GM23338 (cell line): ENCODE data around the gene BRI3. TPM values are rescaled to one million over a fixed set of nuclear protein-coding genes. Genes with fewer than 3 reads are reported as not detected.
A peak's percentile ranks its signal among the peaks of the same experiment; 100 is the strongest.

Experiments
- ATAC-seq: fragments of 200-7000 bp; cut with Tn5 transposase; 3 replicates; pipeline ENCODE4 v1.9.1; 2020
- DNase-seq: peaks from one replicate; pipeline ENCODE4 v3.0.0-alpha.2; 2015; ENCODE audit warnings: low spot score
- H2AFZ ChIP-seq: fragments of 200-600 bp; sonication (generic); 2 replicates; pipeline ENCODE4 v1.8.0; 2016; ENCODE audit warnings: antibody characterized with exemption, mild to moderate bottlenecking, moderate library complexity
- H3F3A ChIP-seq: fragments of 200-600 bp; sonication (generic); replicated peaks from 2 replicates; pipeline ENCODE4 v1.8.0; 2017; ENCODE audit warnings: antibody characterized with exemption, mixed run types, low read depth
- H3K27ac ChIP-seq: fragments of 200-600 bp; sonication (generic); 2 replicates; pipeline ENCODE4 v1.6.1; 2016; ENCODE audit warnings: low read depth
- H3K27me3 ChIP-seq: fragments of 200-600 bp; sonication (generic); 2 replicates; pipeline ENCODE4 v1.8.0; 2016; ENCODE audit warnings: mild to moderate bottlenecking, mixed run types, moderate library complexity; ENCODE audit not compliant: insufficient read depth
- H3K36me3 ChIP-seq: fragments of 200-600 bp; sonication (generic); 2 replicates; pipeline ENCODE4 v1.8.0; 2016; ENCODE audit warnings: mild to moderate bottlenecking; ENCODE audit not compliant: insufficient read depth
- H3K4me1 ChIP-seq: fragments of 200-600 bp; sonication (generic); 2 replicates; pipeline ENCODE4 v1.8.0; 2016; ENCODE audit warnings: mild to moderate bottlenecking, moderate library complexity; ENCODE audit not compliant: insufficient read depth
- H3K4me2 ChIP-seq: fragments of 200-600 bp; sonication (generic); 2 replicates; pipeline ENCODE4 v1.7.1; 2017; ENCODE audit warnings: mixed run types
- H3K4me3 ChIP-seq: fragments of 200-600 bp; sonication (generic); 2 replicates; pipeline ENCODE4 v1.6.1; 2016; ENCODE audit warnings: mixed run types
- H3K79me2 ChIP-seq: fragments of 200-600 bp; sonication (generic); replicated peaks from 2 replicates; pipeline ENCODE4 v1.8.0; 2017; ENCODE audit warnings: mild to moderate bottlenecking; ENCODE audit not compliant: insufficient read depth
- H3K9me2 ChIP-seq: fragments of 200-600 bp; sonication (generic); 2 replicates; pipeline ENCODE4 v1.8.0; 2017; ENCODE audit not compliant: insufficient read depth
- H4K20me1 ChIP-seq: fragments of 200-600 bp; sonication (generic); replicated peaks from 2 replicates; pipeline ENCODE4 v1.8.0; 2017; ENCODE audit warnings: mild to moderate bottlenecking; ENCODE audit not compliant: insufficient read depth
- H3K27ac Mint-ChIP-seq: 2 replicates; pipeline ENCODE4 v1.8.0; 2020; ENCODE audit warnings: inconsistent platforms, mild to moderate bottlenecking, moderate library complexity, mixed read lengths
- H3K27me3 Mint-ChIP-seq: 3 replicates; pipeline ENCODE4 v1.8.0; 2022; ENCODE audit warnings: low read depth, mild to moderate bottlenecking, moderate library complexity, mixed read lengths, inconsistent platforms; ENCODE audit not compliant: insufficient read depth, poor library complexity
- H3K36me3 Mint-ChIP-seq: 3 replicates; pipeline ENCODE4 v1.8.0; 2021; ENCODE audit warnings: low read depth, mild to moderate bottlenecking, inconsistent platforms, moderate library complexity, mixed read lengths
- H3K4me1 Mint-ChIP-seq: 3 replicates; pipeline ENCODE4 v1.8.0; 2020; ENCODE audit warnings: mild to moderate bottlenecking, inconsistent platforms, mixed read lengths
- H3K4me3 Mint-ChIP-seq: 3 replicates; pipeline ENCODE4 v1.8.0; 2021; ENCODE audit warnings: moderate library complexity, mild to moderate bottlenecking, inconsistent platforms, mixed read lengths
- H3K9me3 Mint-ChIP-seq: 3 replicates; pipeline ENCODE4 v1.8.0; 2020; ENCODE audit warnings: moderate library complexity, mild to moderate bottlenecking, inconsistent platforms, mixed read lengths
- CREB1 ChIP-seq: fragments of 250-450 bp; sonication (Bioruptor Pico); IDR thresholded peaks from 2 replicates; pipeline ENCODE4 v1.5.0; 2020; ENCODE audit warnings: low read depth, mild to moderate bottlenecking, moderate library complexity
- ETS1 ChIP-seq: IDR thresholded peaks from 2 replicates; pipeline ENCODE4 v1.6.1; 2016; ENCODE audit warnings: antibody characterized with exemption
- EZH2 ChIP-seq: fragments of 200-600 bp; sonication (generic); IDR thresholded peaks from one replicate; pipeline ENCODE4 v1.8.0; 2017; ENCODE audit warnings: antibody characterized with exemption, mild to moderate bottlenecking, low read depth; ENCODE audit not compliant: unreplicated experiment
- EZH2phosphoT487 ChIP-seq: fragments of 200-600 bp; sonication (generic); IDR thresholded peaks from one replicate; pipeline ENCODE4 v1.8.1; 2018; ENCODE audit warnings: antibody characterized with exemption; ENCODE audit not compliant: unreplicated experiment
- JUNB ChIP-seq: IDR thresholded peaks from one replicate; pipeline ENCODE4 v1.6.1; 2016; ENCODE audit warnings: antibody characterized with exemption; ENCODE audit not compliant: unreplicated experiment
- NANOG ChIP-seq: IDR thresholded peaks from 2 replicates; pipeline ENCODE4 v1.6.1; 2016; ENCODE audit warnings: antibody characterized with exemption, borderline replicate concordance
- POLR2AphosphoS5 ChIP-seq: IDR thresholded peaks from 2 replicates; pipeline ENCODE4 v1.6.1; 2016; ENCODE audit warnings: antibody characterized with exemption, low read depth
- REST ChIP-seq: IDR thresholded peaks from one replicate; pipeline ENCODE4 v1.6.1; 2018; ENCODE audit warnings: antibody characterized with exemption; ENCODE audit not compliant: unreplicated experiment
- STAT1 ChIP-seq: IDR thresholded peaks from one replicate; pipeline ENCODE4 v1.6.1; 2016; ENCODE audit warnings: antibody characterized with exemption; ENCODE audit not compliant: unreplicated experiment
- ZNF114 ChIP-seq: fragments of 250-450 bp; sonication (Bioruptor Pico); IDR thresholded peaks from 2 replicates; pipeline ENCODE4 v1.5.0; 2020; ENCODE audit warnings: mild to moderate bottlenecking, moderate library complexity
- ZNF331 ChIP-seq: fragments of 250-450 bp; sonication (Bioruptor Pico); IDR thresholded peaks from 2 replicates; pipeline ENCODE4 v1.5.0; 2020; ENCODE audit warnings: low read depth, mild to moderate bottlenecking, moderate library complexity
- polyA plus RNA-seq: library from polyadenylated mRNA; unstranded; fragments of >200 nt; fragmentation: Nextera tagmentation; extraction: Ambion mirVana; gene quantifications from 2 replicates; pipeline ENCODE4 v1.2.1, GENCODE V29; 2016
- total RNA-seq: library from RNA; depleted of rRNA; stranded (reverse); fragments of >200 nt; shearing (Covaris generic); gene quantifications from 2 replicates; pipeline ENCODE4 v1.2.3, GENCODE V29; 2014
- TF ChIP-seq, protein P1 (sequence below), 2 experiments: fragments of 200-600 bp in 1 of 2; sonication (generic) in 1 of 2; conservative IDR thresholded peaks; 2 replicates each; pipeline versions ENCODE4 v1.5.1 to v1.6.1; 2016 to 2017; ENCODE audit warnings: antibody characterized with exemption in 2 of 2, low read depth in 2 of 2, mild to moderate bottlenecking in 2 of 2, moderate library complexity in 1 of 2
- TF ChIP-seq, protein P2 (sequence below): fragments of 250-450 bp; sonication (Bioruptor Pico); IDR thresholded peaks from 2 replicates; pipeline ENCODE4 v1.5.0; 2020; ENCODE audit warnings: mild to moderate bottlenecking, moderate library complexity

The BRI3 gene
- total and polyA plus RNA-seq, 2 experiments from 2014 or later = 21.7 to 66.1 TPM

DNA sequence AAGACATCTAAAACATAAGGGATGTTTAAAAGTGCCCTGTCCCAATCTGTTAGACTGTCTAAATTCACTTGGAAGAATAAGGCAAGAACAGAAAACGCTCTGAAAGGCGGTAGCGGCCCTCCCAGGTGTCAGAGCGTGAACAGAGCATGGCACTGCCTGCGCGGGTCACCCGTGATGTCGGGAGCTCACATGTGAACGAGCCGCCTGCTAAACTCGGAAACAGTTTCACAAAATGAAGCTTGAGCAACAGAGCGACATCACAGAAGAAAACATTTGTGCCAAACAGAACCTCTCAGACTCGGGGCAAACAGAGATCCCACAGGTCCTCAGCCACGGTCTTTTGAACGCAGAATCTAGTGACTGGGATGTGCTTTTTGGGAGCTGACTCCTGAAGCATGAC is 12.8 kb downstream of the BRI3 start:
- TF ChIP-seq REST (no peak), ETS1 (no peak), STAT1 (no peak), CREB1 (CRISPR knock-in tag) (no peak), EZH2phosphoT487 (no peak), JUNB (no peak), ZNF114 (CRISPR knock-in tag) (no peak), POLR2AphosphoS5 (no peak), NANOG (no peak), EZH2 (no peak), ZNF331 (CRISPR knock-in tag) (no peak)
- TF ChIP-seq, protein P1, sequence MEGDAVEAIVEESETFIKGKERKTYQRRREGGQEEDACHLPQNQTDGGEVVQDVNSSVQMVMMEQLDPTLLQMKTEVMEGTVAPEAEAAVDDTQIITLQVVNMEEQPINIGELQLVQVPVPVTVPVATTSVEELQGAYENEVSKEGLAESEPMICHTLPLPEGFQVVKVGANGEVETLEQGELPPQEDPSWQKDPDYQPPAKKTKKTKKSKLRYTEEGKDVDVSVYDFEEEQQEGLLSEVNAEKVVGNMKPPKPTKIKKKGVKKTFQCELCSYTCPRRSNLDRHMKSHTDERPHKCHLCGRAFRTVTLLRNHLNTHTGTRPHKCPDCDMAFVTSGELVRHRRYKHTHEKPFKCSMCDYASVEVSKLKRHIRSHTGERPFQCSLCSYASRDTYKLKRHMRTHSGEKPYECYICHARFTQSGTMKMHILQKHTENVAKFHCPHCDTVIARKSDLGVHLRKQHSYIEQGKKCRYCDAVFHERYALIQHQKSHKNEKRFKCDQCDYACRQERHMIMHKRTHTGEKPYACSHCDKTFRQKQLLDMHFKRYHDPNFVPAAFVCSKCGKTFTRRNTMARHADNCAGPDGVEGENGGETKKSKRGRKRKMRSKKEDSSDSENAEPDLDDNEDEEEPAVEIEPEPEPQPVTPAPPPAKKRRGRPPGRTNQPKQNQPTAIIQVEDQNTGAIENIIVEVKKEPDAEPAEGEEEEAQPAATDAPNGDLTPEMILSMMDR (conservative IDR thresholded peaks at IDR 0.05; ENCODE audit: low read depth in 2 of 2) = no peak
- TF ChIP-seq, protein P2, sequence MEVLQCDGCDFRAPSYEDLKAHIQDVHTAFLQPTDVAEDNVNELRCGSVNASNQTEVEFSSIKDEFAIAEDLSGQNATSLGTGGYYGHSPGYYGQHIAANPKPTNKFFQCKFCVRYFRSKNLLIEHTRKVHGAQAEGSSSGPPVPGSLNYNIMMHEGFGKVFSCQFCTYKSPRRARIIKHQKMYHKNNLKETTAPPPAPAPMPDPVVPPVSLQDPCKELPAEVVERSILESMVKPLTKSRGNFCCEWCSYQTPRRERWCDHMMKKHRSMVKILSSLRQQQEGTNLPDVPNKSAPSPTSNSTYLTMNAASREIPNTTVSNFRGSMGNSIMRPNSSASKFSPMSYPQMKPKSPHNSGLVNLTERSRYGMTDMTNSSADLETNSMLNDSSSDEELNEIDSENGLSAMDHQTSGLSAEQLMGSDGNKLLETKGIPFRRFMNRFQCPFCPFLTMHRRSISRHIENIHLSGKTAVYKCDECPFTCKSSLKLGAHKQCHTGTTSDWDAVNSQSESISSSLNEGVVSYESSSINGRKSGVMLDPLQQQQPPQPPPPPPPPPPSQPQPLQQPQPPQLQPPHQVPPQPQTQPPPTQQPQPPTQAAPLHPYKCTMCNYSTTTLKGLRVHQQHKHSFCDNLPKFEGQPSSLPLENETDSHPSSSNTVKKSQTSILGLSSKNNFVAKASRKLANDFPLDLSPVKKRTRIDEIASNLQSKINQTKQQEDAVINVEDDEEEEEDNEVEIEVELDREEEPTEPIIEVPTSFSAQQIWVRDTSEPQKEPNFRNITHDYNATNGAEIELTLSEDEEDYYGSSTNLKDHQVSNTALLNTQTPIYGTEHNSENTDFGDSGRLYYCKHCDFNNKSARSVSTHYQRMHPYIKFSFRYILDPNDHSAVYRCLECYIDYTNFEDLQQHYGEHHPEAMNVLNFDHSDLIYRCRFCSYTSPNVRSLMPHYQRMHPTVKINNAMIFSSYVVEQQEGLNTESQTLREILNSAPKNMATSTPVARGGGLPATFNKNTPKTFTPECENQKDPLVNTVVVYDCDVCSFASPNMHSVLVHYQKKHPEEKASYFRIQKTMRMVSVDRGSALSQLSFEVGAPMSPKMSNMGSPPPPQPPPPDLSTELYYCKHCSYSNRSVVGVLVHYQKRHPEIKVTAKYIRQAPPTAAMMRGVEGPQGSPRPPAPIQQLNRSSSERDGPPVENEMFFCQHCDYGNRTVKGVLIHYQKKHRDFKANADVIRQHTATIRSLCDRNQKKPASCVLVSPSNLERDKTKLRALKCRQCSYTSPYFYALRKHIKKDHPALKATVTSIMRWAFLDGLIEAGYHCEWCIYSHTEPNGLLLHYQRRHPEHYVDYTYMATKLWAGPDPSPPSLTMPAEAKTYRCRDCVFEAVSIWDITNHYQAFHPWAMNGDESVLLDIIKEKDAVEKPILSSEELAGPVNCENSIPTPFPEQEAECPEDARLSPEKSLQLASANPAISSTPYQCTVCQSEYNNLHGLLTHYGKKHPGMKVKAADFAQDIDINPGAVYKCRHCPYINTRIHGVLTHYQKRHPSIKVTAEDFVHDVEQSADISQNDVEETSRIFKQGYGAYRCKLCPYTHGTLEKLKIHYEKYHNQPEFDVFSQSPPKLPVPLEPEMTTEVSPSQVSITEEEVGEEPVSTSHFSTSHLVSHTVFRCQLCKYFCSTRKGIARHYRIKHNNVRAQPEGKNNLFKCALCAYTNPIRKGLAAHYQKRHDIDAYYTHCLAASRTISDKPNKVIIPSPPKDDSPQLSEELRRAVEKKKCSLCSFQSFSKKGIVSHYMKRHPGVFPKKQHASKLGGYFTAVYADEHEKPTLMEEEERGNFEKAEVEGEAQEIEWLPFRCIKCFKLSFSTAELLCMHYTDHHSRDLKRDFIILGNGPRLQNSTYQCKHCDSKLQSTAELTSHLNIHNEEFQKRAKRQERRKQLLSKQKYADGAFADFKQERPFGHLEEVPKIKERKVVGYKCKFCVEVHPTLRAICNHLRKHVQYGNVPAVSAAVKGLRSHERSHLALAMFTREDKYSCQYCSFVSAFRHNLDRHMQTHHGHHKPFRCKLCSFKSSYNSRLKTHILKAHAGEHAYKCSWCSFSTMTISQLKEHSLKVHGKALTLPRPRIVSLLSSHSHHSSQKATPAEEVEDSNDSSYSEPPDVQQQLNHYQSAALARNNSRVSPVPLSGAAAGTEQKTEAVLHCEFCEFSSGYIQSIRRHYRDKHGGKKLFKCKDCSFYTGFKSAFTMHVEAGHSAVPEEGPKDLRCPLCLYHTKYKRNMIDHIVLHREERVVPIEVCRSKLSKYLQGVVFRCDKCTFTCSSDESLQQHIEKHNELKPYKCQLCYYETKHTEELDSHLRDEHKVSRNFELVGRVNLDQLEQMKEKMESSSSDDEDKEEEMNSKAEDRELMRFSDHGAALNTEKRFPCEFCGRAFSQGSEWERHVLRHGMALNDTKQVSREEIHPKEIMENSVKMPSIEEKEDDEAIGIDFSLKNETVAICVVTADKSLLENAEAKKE = no peak
- peak overlapping the region; percentile 24; the same call in 1 of the 2 replicates for H3K27ac Mint-ChIP-seq

More for the DNA sequence above, 12.8 kb downstream of the BRI3 start:
- H2AFZ ChIP-seq = no peak overlapping the region
- 0 out of 2 replicates have a peak, but pooled peaks cover 16% of the 10 kb centered on the region for H3K36me3 ChIP-seq
- peaks cover 18% of the 10 kb centered on the region for H3K79me2 ChIP-seq
- H3K9me2 ChIP-seq = no peaks in the 10 kb centered on the region
- H3K4me1 ChIP-seq = peaks cover 13% of the 10 kb centered on the region; the same call in 1 of the 2 replicates
- peaks cover 22% of the 10 kb centered on the region; the same call in 1 of the 2 replicates for H4K20me1 ChIP-seq
- ATAC-seq (no peak), DNase-seq (no peak)
- H3K27ac ChIP-seq = peak overlapping the region; percentile 87; the same call in 1 of the 2 replicates
- H3K9me3 Mint-ChIP-seq = no peaks in the 10 kb centered on the region
- H3K4me2 ChIP-seq = no peak overlapping the region
- H3K36me3 Mint-ChIP-seq = peaks cover 37% of the 10 kb centered on the region
- H3K4me3 Mint-ChIP-seq = no peak overlapping the region
- H3K4me1 Mint-ChIP-seq = peaks cover 24% of the 10 kb centered on the region
- no peaks in the 10 kb centered on the region for H3K27me3 ChIP-seq
- peaks cover 15% of the 10 kb centered on the region for H3K27me3 Mint-ChIP-seq
- H3F3A ChIP-seq = peaks cover 10% of the 10 kb centered on the region; the same call in 1 of the 2 replicates
- H3K4me3 ChIP-seq = no peak overlapping the region
